Erythroblast (primary cell): ENCODE results near the gene VCPKMT.

Experiments
- DNase-seq, 2 experiments: peaks; one replicate each; lab custom pipeline; 2025; lab: John Stamatoyannopoulos, UW
- GATA1 ChIP-seq: IDR thresholded peaks from 2 replicates; pipeline ENCODE4 v1.6.1; 2011; ENCODE audit warnings: low read depth, mild to moderate bottlenecking, control low read depth, low read length, moderate library complexity
- POLR2A ChIP-seq: IDR thresholded peaks from 2 replicates; pipeline ENCODE4 v1.6.1; 2011; ENCODE audit warnings: mild to moderate bottlenecking, low read length

Gene VCPKMT

GRCh38 chr14:50065583-50065982 is 50.8 kb downstream of the VCPKMT start:
- TF ChIP-seq POLR2A (no peak), GATA1 (no peak)
- DNase-seq: no peak

GRCh38 chr14:50064993-50065392 is 51.4 kb downstream of the VCPKMT start:
- TF ChIP-seq GATA1 (no peak), POLR2A (no peak)
- peak; percentile 46 to 71 for DNase-seq

DNA sequence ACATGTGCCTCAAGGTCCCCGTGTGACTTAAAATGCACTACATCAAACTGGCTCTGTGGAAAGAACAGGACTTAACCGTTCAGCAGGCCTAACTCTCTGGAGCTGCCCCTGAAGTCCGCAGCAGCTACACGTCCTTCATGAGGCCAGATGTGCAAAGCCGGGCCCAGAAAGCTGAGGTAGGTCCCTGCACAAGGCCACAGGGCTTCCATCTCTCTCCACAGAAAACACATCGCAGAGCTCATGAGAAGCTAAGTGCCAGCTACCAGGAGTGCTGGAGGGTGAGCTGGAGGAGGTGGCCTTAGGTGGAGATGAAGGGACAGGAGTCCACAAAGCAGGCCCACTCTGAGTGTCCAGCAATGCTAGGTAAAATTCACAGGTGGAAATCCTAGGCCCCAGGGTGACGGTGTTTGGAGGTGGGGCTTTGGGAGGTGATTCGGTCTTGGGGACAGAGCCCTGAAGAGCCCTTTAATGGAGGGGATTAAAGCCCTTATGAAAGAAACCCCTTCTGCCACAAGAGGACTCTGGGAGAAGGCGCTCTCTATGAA is 52.4 kb downstream of the VCPKMT start:
- TF ChIP-seq GATA1 (no peak), POLR2A (no peak)
- DNase-seq: no peak

DNA sequence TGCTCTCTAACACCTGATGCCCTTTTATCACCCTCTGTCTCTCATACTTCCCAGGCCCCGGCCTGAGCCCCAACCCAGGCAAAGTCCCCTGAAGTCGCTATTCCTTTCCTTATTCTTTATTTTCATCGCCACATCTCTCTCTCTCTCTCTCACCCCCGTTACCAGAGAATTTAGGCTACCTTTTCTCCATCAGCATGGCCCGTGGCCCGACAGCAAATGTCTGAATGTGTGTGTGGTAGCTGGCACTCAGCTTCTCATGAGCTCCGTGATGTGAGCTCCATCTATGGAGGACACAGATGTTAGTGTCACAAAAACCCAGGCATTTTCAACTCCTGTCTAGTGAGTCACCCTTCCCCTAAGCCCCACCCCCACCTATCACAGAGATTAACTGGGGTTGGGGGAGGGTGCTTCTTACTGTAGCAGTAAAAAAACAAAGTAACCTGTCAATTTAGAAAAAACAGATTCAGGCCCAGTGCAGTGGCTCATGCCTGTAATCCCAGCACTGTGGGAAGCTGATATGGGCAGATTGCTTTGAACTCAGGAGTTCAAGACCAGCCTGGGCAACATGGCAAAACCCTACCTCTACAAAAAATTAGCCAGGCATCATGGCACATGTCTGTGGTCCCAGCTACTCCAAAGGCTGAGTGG is 53.8 kb downstream of the VCPKMT start:
- peak; percentile 61 to 77 for DNase-seq
- TF ChIP-seq GATA1: no peak

GRCh38 chr14:50061664-50062437 is 54.5 kb downstream of the VCPKMT start:
- TF ChIP-seq POLR2A (no peak), GATA1 (no peak)
- DNase-seq: peak in 1 of 2 experiments; percentile 33

DNA sequence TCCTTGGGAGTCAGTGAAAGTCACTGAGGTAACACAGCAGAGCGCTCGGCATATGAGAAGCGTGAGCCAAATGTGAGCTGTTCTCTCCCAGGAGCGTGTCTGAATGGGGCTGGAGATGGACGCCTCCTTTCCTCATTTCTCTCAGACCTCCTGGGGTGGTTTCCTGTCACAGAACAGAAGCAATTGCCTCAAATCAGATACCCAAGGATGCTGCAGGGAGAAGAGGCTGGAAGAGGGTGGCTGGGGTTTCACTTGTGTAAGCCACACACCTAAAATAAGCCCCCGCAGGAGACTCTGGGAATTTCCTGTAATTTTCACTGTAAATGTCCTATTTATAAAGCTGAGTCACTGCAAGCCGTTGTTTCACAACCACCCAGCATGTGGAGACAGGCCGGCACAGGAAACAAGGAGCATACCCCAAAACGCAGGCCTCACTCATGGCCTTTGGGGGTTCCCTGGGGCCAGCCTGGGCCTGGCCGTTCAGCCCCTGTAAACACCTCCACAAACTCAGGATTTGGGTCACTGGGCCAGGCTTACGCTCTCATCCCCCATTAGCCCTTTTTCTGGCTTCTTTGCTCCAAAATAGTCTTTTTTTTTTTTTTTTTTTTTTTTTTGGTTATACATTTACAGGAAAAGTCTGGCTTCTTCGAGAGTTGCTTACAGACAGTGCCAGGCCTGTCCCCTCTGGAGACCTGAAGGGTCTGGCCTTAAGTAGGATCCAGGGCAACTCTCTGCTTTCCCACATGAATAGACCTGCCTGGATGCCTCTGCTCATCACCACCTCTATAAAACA is 55.3 kb downstream of the VCPKMT start:
- DNase-seq: peak; percentile 66 to 75
- TF ChIP-seq POLR2A (no peak), GATA1 (no peak)

GRCh38 chr14:50059763-50060616 is 56.4 kb downstream of the VCPKMT start:
- TF ChIP-seq POLR2A: no peak
- TF ChIP-seq GATA1: no peak
- no peak for DNase-seq
